A549 (cell line): ENCODE results near the gene PAK2.

Experiments
- CHD2 ChIP-seq: fragments of 150-350 bp; IDR thresholded peaks from 2 replicates; pipeline ENCODE4 v1.6.1; 2014; ENCODE audit warnings: low read length; ENCODE audit not compliant: partially characterized antibody
- CHD4 ChIP-seq: fragments of 200-600 bp; sonication (generic); IDR thresholded peaks from 2 replicates; pipeline ENCODE4 v1.6.1; 2016; ENCODE audit warnings: antibody characterized with exemption, mild to moderate bottlenecking, borderline replicate concordance
- CTCF ChIP-seq: fragments of >200 bp; sonication (Bioruptor Twin); formaldehyde crosslinking; IDR thresholded peaks from 3 replicates; pipeline ENCODE4 v1.5.1; 2016
- ELK1 ChIP-seq: fragments of 150-350 bp; IDR thresholded peaks from 2 replicates; pipeline ENCODE4 v1.6.1; 2014; ENCODE audit warnings: low read depth, mild to moderate bottlenecking, low read length
- EP300 ChIP-seq, 2 experiments: fragments of >200 bp; sonication (Bioruptor Twin); formaldehyde crosslinking; IDR thresholded peaks; 2 replicates in 1 of 2; 3 replicates in 1 of 2; pipeline ENCODE4 v1.6.1; 2016 to 2017
- HDAC2 ChIP-seq: fragments of 200-600 bp; sonication (generic); IDR thresholded peaks from 2 replicates; pipeline ENCODE4 v1.6.1; 2016
- KDM1A ChIP-seq: fragments of 200-600 bp; sonication (generic); IDR thresholded peaks from 2 replicates; pipeline ENCODE4 v1.6.1; 2016; ENCODE audit warnings: low read depth, mild to moderate bottlenecking
- NFE2L2 ChIP-seq: fragments of 150-350 bp; conservative IDR thresholded peaks from 2 replicates; pipeline ENCODE4 v1.6.1; 2014; ENCODE audit warnings: low read length
- POLR2A ChIP-seq: IDR thresholded peaks from 2 replicates; pipeline ENCODE4 v1.6.1; 2012; ENCODE audit warnings: mild to moderate bottlenecking, low read length
- TFCP2L1 ChIP-seq: fragments of 250-450 bp; sonication (Bioruptor Pico); IDR thresholded peaks from 2 replicates; pipeline ENCODE4 v1.5.0; 2021; ENCODE audit warnings: mild to moderate bottlenecking
- ZC3H11A ChIP-seq: fragments of 450-650 bp; IDR thresholded peaks from 2 replicates; pipeline ENCODE4 v1.6.1; 2014; ENCODE audit warnings: antibody characterized with exemption, mild to moderate bottlenecking
- ZSCAN20 ChIP-seq: fragments of 250-450 bp; sonication (Bioruptor Pico); IDR thresholded peaks from 2 replicates; pipeline ENCODE4 v1.8.0; 2022; ENCODE audit warnings: mild to moderate bottlenecking, moderate library complexity

GRCh38 chr3:196867507-196868296 lies 128.0 kb downstream of the PAK2 start, which contains the start of gene SENP5:
- TF ChIP-seq ZSCAN20 (CRISPR knock-in tag) (no peak), CTCF (0 out of 3 replicates have a peak, but pooled peaks have one; percentile 12), CHD2 (no peak), NFE2L2 (no peak), ZC3H11A (no peak), HDAC2 (no peak), TFCP2L1 (no peak), POLR2A (peak; percentile 87), KDM1A (no peak), ELK1 (no peak), CHD4 (no peak), EP300 (IDR thresholded peaks at IDR 0.05) (no peak)
